Measurements from ENCODE around the gene FHL2.
"Not testable (repeated sequence)": the region's sequence is repeated elsewhere in the genome, so short reads cannot be mapped to it uniquely, and the experiment has no call there.

Gene FHL2

GRCh38 chr2:105358593-105358992 is 40.3 kb downstream of the FHL2 start:
- DNase-seq (ENCODE audit: extremely low read depth in 1 of 2, low read depth in 1 of 2): no peak

DNA sequence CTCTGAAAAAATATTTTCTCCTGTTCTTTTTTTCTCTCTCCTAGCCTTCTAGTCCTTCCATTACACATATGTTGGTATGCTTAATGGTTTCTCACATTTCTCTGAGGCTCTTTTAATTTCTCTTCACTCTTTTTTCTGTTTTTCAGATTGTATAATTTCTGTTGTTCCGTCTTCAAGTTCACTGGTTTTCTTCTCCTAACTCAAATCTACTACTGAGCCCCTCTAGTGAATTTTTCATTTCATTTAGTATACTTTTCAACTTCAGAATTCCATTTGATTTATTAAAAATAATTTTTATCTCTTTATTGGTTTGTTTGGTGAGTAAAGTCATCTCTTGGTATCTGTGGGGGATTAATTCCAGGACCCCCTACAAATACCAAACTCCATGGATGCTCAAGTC is 41.7 kb downstream of the FHL2 start:
- DNase-seq (ENCODE audit: extremely low read depth in 1 of 2, low read depth in 1 of 2): no peak

GRCh38 chr2:105344704-105345345 is 54.0 kb downstream of the FHL2 start:
- no peak for DNase-seq (ENCODE audit: extremely low read depth in 1 of 2, low read depth in 1 of 2)

GRCh38 chr2:105339414-105339813 is 59.4 kb downstream of the FHL2 start:
- DNase-seq (ENCODE audit: extremely low read depth in 1 of 2, low read depth in 1 of 2): no peak

DNA sequence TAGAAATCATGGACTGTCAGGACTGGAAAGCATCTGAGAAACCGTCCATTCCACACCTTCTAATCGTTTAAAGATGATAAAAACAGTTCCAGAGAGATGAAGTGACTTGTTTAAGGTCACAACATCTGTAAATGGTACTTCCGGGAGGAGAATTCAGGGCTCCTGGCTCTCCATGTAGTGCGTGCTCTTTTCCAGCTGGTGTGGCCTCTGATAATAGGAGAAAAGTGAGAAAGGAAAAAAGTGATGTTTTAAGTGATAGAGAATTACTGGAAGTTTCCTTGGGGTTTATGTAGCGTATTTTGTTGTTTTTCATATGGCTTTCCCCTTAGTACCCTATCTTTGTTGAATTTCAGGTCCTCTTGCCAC is 60.8 kb downstream of the FHL2 start:
- DNase-seq (ENCODE audit: extremely low read depth in 1 of 2, low read depth in 1 of 2): no peak

DNA sequence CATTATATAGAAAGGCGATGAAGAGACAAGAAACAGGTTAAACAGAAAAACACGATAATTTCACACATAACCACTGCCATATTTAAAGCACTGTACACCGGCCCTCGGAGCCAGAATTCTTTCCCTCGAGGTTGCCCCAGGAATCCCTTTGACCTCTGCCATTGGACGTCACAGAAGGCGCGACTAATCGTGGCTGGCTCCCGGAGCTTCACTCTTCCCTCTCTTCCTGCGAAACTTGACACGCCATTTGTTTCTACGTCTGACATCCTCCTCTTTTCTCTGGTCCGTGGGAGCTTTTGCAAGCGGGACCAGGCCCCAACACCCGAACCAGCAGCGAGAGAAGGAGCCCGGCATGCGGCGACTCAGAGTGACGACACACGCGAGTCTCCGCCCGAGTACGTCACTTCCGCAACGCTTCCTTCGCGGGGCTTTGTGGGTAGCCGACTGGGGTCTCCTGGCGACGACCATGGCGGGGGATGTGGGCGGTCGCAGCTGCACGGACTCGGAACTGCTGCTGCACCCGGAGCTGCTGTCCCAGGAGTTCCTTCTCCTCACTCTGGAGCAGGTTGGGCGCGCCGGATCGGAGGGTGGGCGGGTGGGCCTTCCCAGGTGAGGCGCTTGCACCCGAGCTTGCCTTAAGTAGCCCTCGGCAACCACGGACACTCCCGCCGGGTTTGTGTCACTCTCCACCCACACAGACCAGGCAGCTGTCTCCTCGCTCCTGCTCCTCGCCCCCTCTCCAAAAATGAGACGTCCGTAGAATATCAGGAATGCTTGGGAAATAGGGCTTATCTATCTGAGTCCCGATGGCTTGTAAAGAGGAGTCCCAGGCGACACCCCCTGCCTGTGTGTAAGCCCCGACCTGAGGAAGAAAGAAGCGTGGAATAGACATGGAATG is 61.5 kb downstream of the FHL2 start, which contains the start of gene C2orf49:
C2orf49 (plus strand) TSS at position 419 of the 898 bp plus-strand sequence; CDS start at position 467, 48 bp downstream.
- peak; percentile 69 to 82 for DNase-seq (ENCODE audit: extremely low read depth in 1 of 2, low read depth in 1 of 2)

- DNase-seq (ENCODE audit: extremely low read depth in 1 of 2, low read depth in 1 of 2): no peak
These were observed 62.1 kb downstream of the FHL2 start for GRCh38 chr2:105336786-105337121.

- DNase-seq (ENCODE audit: extremely low read depth in 1 of 2, low read depth in 1 of 2): no peak
These were observed 63.4 kb downstream of the FHL2 start for GRCh38 chr2:105335469-105335868.

DNA sequence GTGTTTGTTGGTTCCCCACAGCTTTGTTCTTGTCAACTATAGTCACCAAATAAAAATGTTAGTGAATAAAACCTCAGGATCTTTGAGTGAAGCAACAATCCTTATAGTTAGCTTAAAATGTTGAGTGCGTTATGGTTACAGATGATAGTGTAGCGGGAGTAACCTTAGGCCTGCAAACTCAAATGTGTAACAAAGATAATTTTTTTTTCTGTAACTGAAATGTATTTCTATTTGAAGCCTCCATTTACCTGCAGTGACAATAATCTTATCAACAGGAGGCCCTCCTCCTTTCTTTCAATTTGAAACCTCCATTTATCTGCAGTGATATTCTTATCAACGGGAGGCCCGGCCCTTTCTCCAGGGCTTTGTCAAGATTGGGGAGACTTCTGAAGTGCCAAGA is 64.6 kb downstream of the FHL2 start:
- DNase-seq (ENCODE audit: extremely low read depth in 1 of 2, low read depth in 1 of 2): no peak

DNA sequence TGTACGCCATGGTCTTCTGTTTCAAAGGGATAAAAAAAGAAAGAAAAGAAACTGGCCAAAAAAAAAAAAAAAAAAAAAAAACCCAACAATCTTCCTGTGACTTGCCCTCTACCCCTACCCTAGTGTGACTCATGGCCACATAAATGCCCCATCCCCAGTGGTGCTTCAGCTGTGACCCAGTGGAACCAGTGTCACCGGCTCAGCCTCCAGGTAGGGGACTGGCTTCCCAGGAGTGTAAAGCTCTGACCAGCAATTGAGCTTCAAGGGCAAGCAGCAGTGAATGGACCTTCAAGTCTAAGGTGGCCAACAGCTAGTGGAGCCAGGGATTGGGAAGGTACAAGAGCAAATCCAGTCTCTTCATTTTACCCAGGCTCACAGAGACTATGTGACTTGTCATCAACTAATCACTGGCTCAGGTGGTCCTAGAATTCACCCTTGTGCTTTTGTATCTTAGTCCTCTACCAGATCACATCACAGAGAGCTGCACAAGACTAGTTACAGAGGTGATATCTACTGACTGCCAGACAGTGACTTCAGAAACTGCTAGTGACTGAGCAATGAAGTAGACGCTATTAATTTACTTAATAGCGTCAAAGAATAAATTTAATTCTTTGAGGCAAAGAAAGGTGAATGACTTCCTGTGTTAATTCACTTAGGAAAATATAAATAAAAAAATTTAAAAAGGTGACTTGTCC is 68.0 kb downstream of the FHL2 start:
- DNase-seq (ENCODE audit: extremely low read depth in 1 of 2, low read depth in 1 of 2): no peak

DNA sequence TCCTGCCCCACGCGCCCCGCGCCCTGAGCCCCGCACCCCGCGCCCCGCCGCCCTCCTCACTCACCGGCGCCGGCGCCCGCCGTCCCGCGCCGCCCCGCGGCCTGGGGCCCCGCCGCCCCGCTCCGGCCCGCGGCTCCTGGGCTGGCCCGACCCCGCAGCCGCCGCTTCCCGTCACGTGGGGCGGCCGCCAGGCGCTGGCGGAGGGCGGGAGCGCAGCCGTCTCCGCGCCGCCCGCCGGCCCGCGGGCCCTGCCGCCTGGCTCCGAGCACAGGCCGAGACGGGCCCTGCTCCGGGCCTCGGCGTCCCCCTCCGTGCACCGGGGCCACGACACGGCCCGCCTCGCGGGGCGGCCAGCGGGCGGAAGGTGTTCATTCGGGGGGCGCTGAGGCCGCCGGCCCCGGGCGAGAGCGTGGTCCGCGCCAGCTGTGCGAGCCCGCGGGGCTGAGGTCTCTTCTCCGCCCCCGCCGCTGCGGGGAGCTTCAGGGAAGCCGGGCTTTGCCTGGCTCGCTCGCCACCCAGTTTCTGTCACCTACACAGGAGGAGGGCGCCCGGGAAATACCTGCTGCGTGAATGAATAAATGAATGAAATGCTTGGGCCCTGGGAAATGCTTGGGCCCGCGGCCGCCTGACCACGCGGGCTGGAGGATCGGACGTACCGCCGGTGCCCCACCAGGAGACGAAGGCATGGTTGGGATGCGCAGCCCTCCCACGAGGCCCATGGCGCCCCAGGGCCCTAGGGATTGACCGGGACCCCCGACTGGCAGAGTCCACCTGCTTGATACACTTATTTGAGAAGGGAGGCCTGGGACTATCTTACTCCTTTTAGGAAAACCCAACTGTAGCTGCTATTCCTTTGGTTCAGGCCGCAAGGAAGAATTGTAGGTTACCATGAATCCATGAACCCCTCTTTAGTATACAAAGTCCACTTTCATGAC is 69.0 kb downstream of the FHL2 start, which contains the start of gene TGFBRAP1:
TGFBRAP1 (minus strand) TSS at position 175 of the 935 bp plus-strand sequence. CDS start 21,434 bp downstream, outside the sequence.
- DNase-seq (ENCODE audit: extremely low read depth in 1 of 2, low read depth in 1 of 2): peak in 1 of 2 donors; percentile 42

DNA sequence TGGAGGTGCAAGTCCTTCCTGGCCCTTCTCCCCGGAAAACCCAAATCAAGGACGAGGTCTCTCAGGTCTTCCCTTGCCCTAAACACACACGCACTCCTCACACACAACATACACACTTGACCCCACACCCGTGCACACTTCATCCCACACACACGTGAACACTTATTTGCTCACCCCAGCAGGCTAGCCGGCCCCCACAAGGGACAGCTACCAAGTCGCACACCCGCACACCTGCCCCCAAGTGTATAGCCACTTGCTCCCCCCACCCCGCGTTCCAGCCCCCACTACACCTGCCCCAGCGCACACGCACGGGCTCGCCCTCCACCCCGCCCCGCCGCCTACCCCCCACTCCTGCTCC is 69.7 kb downstream of the FHL2 start:
- no peak for DNase-seq (ENCODE audit: extremely low read depth in 1 of 2, low read depth in 1 of 2)

DNA sequence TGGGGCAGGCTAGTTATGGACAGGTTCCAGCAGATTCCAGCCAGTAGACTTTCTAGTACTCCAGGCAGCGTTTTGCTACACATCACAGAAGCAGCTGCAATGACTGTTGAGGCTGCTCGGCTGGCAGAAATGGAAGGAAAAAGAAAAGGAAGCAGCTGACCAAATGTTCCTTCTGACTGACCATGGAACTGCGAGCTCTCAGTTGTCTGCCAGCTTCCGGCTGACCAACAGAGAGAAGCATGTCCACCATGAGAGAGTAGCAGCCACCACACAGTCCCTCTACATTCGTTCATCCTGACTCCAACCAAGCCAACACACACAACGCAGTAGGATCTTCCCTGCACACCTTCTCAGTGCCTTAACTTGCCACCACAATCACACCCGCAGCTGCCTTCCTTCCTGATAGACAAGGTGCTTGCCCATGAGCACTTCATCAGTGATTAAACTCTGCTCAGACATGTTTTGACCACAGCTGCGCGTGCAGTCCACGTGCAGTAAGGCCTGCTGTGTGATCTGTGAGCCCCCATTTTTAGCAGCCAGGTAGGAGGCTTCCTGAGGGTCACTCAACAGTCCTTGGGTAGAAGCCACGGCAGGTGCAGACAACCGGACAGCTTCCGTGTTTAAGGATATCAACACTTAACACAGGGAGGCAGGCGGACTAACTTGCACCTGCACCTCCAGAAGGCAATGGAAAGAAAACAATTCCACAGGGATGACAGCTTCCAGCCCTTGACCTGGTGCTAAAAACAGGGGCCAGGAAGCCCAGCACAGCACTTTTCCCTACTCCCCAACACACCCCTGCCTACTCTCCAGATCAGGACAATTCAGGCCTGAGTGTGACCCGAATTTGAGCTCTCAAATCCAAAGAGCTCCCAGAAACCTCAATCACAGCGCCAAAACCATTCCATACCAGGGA is 70.3 kb downstream of the FHL2 start:
- no peak for DNase-seq (ENCODE audit: extremely low read depth in 1 of 2, low read depth in 1 of 2)

- no peak for DNase-seq (ENCODE audit: extremely low read depth in 1 of 2, low read depth in 1 of 2)
These were observed 71.2 kb downstream of the FHL2 start for GRCh38 chr2:105327690-105328089.

- DNase-seq (ENCODE audit: extremely low read depth in 1 of 2, low read depth in 1 of 2): not testable (repeated sequence)
These were observed 71.6 kb downstream of the FHL2 start for GRCh38 chr2:105327271-105327670.

GRCh38 chr2:105325389-105325963 is 73.4 kb downstream of the FHL2 start:
- no peak for DNase-seq (ENCODE audit: extremely low read depth in 1 of 2, low read depth in 1 of 2)

DNA sequence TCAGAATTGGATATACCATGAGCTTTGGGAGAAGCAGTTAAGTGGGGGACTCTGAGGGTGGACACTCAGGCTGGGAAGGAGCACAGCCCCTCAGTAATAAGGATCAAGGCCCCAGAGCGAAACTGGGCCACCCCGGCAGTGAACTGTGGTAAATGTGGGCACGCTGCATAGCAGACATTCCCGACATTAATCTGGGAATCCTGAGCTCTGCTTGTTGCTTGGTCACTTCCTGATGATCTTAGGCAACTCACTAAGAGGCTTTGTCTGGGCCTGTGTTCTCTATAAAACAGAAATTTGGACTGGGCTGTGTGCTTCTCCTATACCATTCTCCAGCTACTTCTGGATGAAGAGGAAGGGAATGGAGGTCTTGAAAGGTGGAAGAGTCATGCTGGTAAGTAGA is 74.1 kb downstream of the FHL2 start:
- DNase-seq (ENCODE audit: extremely low read depth in 1 of 2, low read depth in 1 of 2): no peak

GRCh38 chr2:105324101-105324500 is 74.8 kb downstream of the FHL2 start:
- DNase-seq (ENCODE audit: extremely low read depth in 1 of 2, low read depth in 1 of 2): no peak

- DNase-seq (ENCODE audit: extremely low read depth in 1 of 2, low read depth in 1 of 2): no peak
These were observed 75.7 kb downstream of the FHL2 start for GRCh38 chr2:105323111-105323510.

Data from activated CD8-positive, alpha-beta memory T cell treated with anti-CD3 and anti-CD28 coated beads for 1 hour (primary cell).